Aorta (tissue), 5 donors: Measurements from ENCODE around the gene NDST1. TPM values are rescaled to one million over a fixed set of nuclear protein-coding genes. Genes with fewer than 3 reads are reported as not detected.
A peak's percentile ranks its signal among the peaks of the same experiment; 100 is the strongest.

Experiments used
- ATAC-seq: fragments of 200-7000 bp; cut with Tn5 transposase; one replicate; pipeline ENCODE4 v1.9.1; 2022; ENCODE audit warnings: moderate library complexity; ENCODE audit not compliant: low FRiP score
- DNase-seq, 2 donors: peaks; one replicate each; pipeline ENCODE4 v3.0.0-alpha.2; 2020
- H3K27ac ChIP-seq, 2 donors: one replicate each; pipeline ENCODE4 v1.5.1; 2013; ENCODE audit warnings: low read length in 2 of 2, mild to moderate bottlenecking in 2 of 2, moderate library complexity in 2 of 2, control low read depth in 1 of 2, inconsistent platforms in 1 of 2, low read depth in 1 of 2
- H3K27me3 ChIP-seq, 2 donors: one replicate each; pipeline ENCODE4 v1.6.1; 2013; ENCODE audit warnings: control low read depth in 1 of 2, low read length in 1 of 2, mild to moderate bottlenecking in 1 of 2, moderate library complexity in 1 of 2; ENCODE audit not compliant: insufficient read depth in 2 of 2, control insufficient read depth in 1 of 2
- H3K36me3 ChIP-seq, 2 donors: one replicate each; pipeline ENCODE4 v1.6.1; 2013; ENCODE audit warnings: control low read depth in 1 of 2, low read length in 1 of 2, mild to moderate bottlenecking in 1 of 2; ENCODE audit not compliant: insufficient read depth in 2 of 2, control insufficient read depth in 1 of 2
- H3K4me1 ChIP-seq, 2 donors: one replicate each; pipeline ENCODE4 v1.6.1; 2013; ENCODE audit warnings: low read length in 2 of 2, control low read depth in 1 of 2, mild to moderate bottlenecking in 1 of 2, moderate library complexity in 1 of 2; ENCODE audit not compliant: insufficient read depth in 2 of 2, control insufficient read depth in 1 of 2
- H3K4me3 ChIP-seq, 2 donors: one replicate each; pipeline ENCODE4 v1.5.1; 2013; ENCODE audit warnings: low read length in 2 of 2, control low read depth in 1 of 2, mild to moderate bottlenecking in 1 of 2
- H3K9me3 ChIP-seq: one replicate; pipeline ENCODE4 v1.6.1; 2013; ENCODE audit warnings: mild to moderate bottlenecking, low read length; ENCODE audit not compliant: control insufficient read depth
- WGBS, 2 donors: extraction: QIAGEN DNeasy Blood & Tissue Kit; methylation state at CpG; one replicate each; pipeline ENCODE4 v1.1.7; 2013; 5-methylcytosine and 5-hydroxymethylcytosine counted together
- intact Hi-C, 2 donors: fragments of 100-400 bp; cut with DNase I; formaldehyde crosslinking; loops; one replicate each; pipeline versions ENCODE4 v1.14.2 to v1.15.0; 2022
- polyA plus RNA-seq, 2 donors: library from polyadenylated mRNA; stranded (reverse); fragments of 200-250 nt; gene quantifications; one replicate each; pipeline ENCODE4 v1.2.3, GENCODE V29; 2013
- total RNA-seq, 2 donors: library from RNA; stranded (reverse); fragmentation: NEBNext Ultra II Directional; extraction: Animal tissue kit (Norgen Biotek cat#: 25700); gene quantifications; one replicate each; pipeline ENCODE4 v1.2.1, GENCODE V29; 2021
- donor health status: healthy with polysubstance abuse.
- donor health status: Bipolar disorder and iron deficiency.
- donor health status: DM: no; HTN: no; CAD: no.
- donor health status: DM: no; HTN: no; CAD: no.
- donor health status: DM: yes; HTN: yes; CAD: no.

Gene NDST1
- total and polyA plus RNA-seq, 4 donors: 10.4 to 116 (median 43.1) TPM

DNA sequence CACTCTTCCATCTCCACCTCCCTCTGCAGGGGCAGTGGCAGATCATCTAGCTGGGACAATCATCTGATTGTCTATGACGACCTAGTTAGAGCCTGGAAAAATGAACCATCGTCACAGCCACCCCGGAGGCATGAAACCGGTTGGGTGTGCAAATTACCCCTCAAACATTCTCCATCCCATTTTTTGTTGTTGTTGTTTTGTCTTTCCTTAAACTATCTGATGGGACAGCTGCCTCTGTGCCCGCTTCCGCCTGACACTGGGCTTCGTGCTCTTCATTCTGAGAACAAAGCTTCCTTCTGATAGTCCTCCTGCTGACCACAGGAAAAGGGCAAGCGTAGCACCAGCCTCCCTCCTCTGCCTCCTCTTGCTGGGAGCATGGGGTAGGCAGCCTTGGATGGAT lies 7.0 kb upstream of the NDST1 start:
- Histone ChIP-seq H3K4me1 (peaks cover 3 to 6% of the 10 kb centered on the region in 2 donors), H3K27me3 (no peaks in the 10 kb centered on the region), H3K27ac (no peak overlapping the region), H3K9me3 (no peaks in the 10 kb centered on the region), H3K36me3 (no peaks in the 10 kb centered on the region), H3K4me3 (no peak overlapping the region)
- WGBS, 2 donors: 82 to 93% methylated on average over 8 of the region's 8 CpGs
- intact Hi-C loops: no loop called here
- DNase-seq (no peak), ATAC-seq (no peak)

GRCh38 chr5:150502106-150502505 lies 5.8 kb upstream of the NDST1 start:
- Histone ChIP-seq H3K4me1 (peaks cover 3 to 6% of the 10 kb centered on the region in 2 donors), H3K36me3 (no peaks in the 10 kb centered on the region), H3K27ac (peak overlapping the region in 1 of 2 donors; percentile 70), H3K4me3 (no peak overlapping the region), H3K27me3 (no peaks in the 10 kb centered on the region), H3K9me3 (no peaks in the 10 kb centered on the region)
- no peak for ATAC-seq
- no peak for DNase-seq
- 71 to 74% methylated on average over 8 of the region's 8 CpGs for WGBS, 2 donors
- intact Hi-C loops: no loop called here

GRCh38 chr5:150502847-150503246 lies 5.1 kb upstream of the NDST1 start:
- Histone ChIP-seq H3K27ac (peak overlapping the region; percentile 16 to 98), H3K36me3 (no peaks in the 10 kb centered on the region), H3K4me3 (no peak overlapping the region)

DNA sequence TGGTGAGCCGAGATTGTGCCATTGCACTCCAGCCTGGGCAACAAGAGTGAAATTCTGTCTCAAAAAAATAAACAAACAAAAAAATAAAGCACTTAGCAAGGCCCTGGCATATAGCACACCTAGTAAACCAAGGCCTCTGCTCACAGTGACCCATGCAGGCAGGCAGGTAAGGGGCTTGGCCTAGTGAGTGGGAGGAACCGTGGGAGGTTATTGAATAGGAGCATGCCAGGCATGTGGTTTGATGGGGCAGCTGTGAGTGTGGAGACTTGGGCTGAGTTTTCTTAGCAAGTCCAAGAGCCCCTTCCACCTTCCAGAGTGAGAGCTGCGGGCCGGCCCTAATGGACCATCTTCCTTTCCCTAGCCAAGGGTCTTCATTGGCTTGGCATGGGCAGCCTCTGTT lies 4.5 kb upstream of the NDST1 start:
- H3K9me3 ChIP-seq: no peaks in the 10 kb centered on the region
- DNase-seq (no peak), ATAC-seq (no peak)
- H3K4me3 ChIP-seq: no peak overlapping the region
- 79 to 82% methylated on average over 4 of the region's 4 CpGs for WGBS, 2 donors
- peaks cover 0 to 12% of the 10 kb centered on the region in 2 donors for H3K4me1 ChIP-seq
- intact Hi-C loops: no loop called here
- no peaks in the 10 kb centered on the region for H3K36me3 ChIP-seq
- H3K27me3 ChIP-seq: no peaks in the 10 kb centered on the region
- peak overlapping the region in 1 of 2 donors; percentile 98 for H3K27ac ChIP-seq

More at GRCh38 chr5:150502847-150503246, 5.1 kb upstream of the NDST1 start:
- Histone ChIP-seq H3K9me3 (no peaks in the 10 kb centered on the region), H3K4me1 (peaks cover 2 to 12% of the 10 kb centered on the region in 2 donors), H3K27me3 (no peaks in the 10 kb centered on the region)
- intact Hi-C loops: no loop called here
- DNase-seq (no peak), ATAC-seq (no peak)
- WGBS, 2 donors: 78% methylated on average over 3 of the region's 3 CpGs

DNA sequence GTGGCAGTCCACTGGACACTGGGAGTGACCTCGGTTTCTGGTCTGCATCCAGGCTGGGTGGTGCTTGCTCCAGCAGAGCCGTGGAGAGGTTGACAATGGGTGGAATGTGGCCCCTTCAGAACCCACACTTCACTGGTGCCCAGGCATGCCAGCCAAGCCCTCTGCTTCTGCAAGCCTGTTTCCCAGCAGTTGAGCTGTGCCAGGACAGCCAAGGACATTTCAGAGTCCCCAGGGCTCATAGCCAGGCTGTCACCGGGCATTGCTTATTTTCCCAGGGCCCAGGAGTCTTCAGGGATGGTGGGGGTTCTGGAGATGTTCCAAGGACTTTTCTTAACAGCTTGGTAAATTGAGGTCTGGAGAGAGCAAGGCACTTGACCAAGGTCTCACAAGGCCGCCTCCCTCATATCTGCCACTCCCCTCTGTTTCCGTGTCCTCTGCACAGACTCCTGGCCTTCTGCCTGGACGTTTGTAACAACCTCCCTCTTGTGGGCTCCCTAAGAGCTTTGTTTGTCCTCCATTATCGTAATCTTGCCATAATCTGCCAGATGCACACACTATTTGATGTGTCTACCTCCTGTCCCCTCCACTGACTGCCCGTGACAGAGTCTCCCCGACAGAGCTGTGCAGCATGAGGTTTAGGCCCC lies 3.8 kb upstream of the NDST1 start:
- peak overlapping the region; percentile 62 to 98 for H3K27ac ChIP-seq
- no peaks in the 10 kb centered on the region for H3K9me3 ChIP-seq
- peak in 1 of 2 donors; percentile 69 for DNase-seq
- 3 to 8% methylated on average over 9 of the region's 9 CpGs for WGBS, 2 donors
- intact Hi-C loops: no loop called here
- H3K27me3 ChIP-seq: no peaks in the 10 kb centered on the region
- no peaks in the 10 kb centered on the region for H3K36me3 ChIP-seq
- H3K4me3 ChIP-seq: no peak overlapping the region
- ATAC-seq: peak; percentile 44
- H3K4me1 ChIP-seq: peaks cover 0 to 8% of the 10 kb centered on the region in 2 donors

- WGBS, 2 donors: 8 to 12% methylated on average over 8 of the region's 8 CpGs
These were observed 2.9 kb upstream of the NDST1 start for GRCh38 chr5:150505041-150505511.

GRCh38 chr5:150505816-150506215 lies 2.1 kb upstream of the NDST1 start:
- intact Hi-C loops: no loop called here
- Histone ChIP-seq H3K4me1 (peaks cover 0 to 8% of the 10 kb centered on the region in 2 donors), H3K27me3 (no peaks in the 10 kb centered on the region), H3K27ac (peak overlapping the region; percentile 10 to 77), H3K4me3 (no peak overlapping the region), H3K9me3 (no peaks in the 10 kb centered on the region), H3K36me3 (no peaks in the 10 kb centered on the region)
- WGBS, 2 donors: 94 to 95% methylated on average over 8 of the region's 8 CpGs
- ATAC-seq: no peak
- no peak for DNase-seq

More at GRCh38 chr5:150505041-150505511, 2.9 kb upstream of the NDST1 start:
- H3K4me3 ChIP-seq: no peak overlapping the region
- intact Hi-C loops: no loop called here
- H3K4me1 ChIP-seq: peaks cover 0 to 8% of the 10 kb centered on the region in 2 donors
- ATAC-seq (peak; percentile 3), DNase-seq (no peak)
- no peaks in the 10 kb centered on the region for H3K9me3 ChIP-seq
- no peaks in the 10 kb centered on the region for H3K27me3 ChIP-seq
- peak overlapping the region; percentile 54 to 98 for H3K27ac ChIP-seq
- H3K36me3 ChIP-seq: no peaks in the 10 kb centered on the region

DNA sequence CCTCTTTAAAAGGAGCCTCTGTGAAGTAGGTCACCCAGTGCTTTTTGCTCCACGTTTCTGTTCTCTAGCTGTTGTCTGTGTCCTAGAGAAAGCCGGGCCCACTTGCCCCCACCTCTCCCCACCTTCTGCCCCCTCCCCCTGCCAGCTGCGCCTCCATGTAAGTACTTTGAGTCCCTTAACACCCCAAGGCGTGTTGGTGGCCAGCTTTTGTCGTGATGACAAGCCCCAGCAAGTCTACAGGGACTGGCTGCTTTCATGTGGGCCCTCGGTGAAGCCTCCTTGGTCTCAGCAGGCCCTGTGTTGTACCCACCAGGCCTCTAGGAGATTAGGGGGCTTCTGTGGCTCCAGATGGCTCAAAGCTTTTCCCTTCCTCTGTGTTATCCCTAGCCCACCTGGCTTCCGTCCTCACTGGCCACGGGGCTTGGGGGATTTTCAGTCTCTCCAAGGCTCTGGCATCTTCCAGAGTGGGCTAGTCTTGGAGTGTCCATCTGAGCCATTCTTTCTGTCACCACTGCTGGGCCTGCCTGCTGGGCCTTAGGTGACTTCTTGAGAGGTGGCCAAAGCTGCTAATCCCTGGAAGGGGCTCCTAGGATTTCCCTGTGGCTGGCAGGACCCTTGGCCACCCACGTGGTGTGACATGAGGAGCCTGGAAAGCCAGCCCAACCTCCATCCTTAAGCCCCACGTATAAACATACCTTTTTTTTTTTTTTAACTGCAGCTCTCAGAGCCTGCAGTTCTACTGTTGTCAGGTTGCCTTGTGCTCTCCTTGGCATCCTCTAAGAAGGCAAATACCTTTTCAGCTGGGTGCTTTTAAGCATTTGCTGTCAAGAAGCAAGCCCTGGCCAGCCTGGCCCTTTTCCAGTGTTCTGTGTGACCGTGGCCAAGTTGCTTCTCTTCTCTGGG lies 1.1 kb upstream of the NDST1 start:
- no peaks in the 10 kb centered on the region for H3K9me3 ChIP-seq
- H3K36me3 ChIP-seq: no peaks in the 10 kb centered on the region
- DNase-seq (no peak), ATAC-seq (no peak)
- intact Hi-C loops: no loop called here
- no peak overlapping the region for H3K4me3 ChIP-seq
- H3K4me1 ChIP-seq: peaks cover 2 to 8% of the 10 kb centered on the region in 2 donors
- 40 to 42% methylated on average over 11 of the region's 11 CpGs for WGBS, 2 donors
- peak overlapping the region in 1 of 2 donors; percentile 85 for H3K27ac ChIP-seq
- no peaks in the 10 kb centered on the region for H3K27me3 ChIP-seq
